Measurements from ENCODE around the gene NR5A2.

Gene NR5A2

GRCh38 chr1:200053091-200053490, 25.6 kb downstream of the NR5A2 start:
- peaks cover 0 to 5% of the 10 kb centered on the region in 2 donors for H3K27me3 ChIP-seq (ENCODE audit: control insufficient read depth in 1 of 2, insufficient read depth in 2 of 2, low read length in 2 of 2)
- H3K4me3 ChIP-seq (ENCODE audit: low read depth in 1 of 2, low read length in 2 of 2): no peak overlapping the region
- H3K9ac ChIP-seq (ENCODE audit: low read depth in 1 of 2, low read length in 2 of 2): no peak overlapping the region
- no peaks in the 10 kb centered on the region for H3K9me3 ChIP-seq (ENCODE audit: control insufficient read depth in 1 of 2, low read length in 2 of 2)
- H3K27ac ChIP-seq (ENCODE audit: low read depth, low read length): no peak overlapping the region
- peaks cover 5 to 7% of the 10 kb centered on the region in 2 donors for H3K4me1 ChIP-seq (ENCODE audit: control insufficient read depth in 1 of 2, insufficient read depth in 2 of 2, low read length in 2 of 2)
- H3K36me3 ChIP-seq (ENCODE audit: control insufficient read depth in 1 of 2, insufficient read depth in 2 of 2, low read length in 2 of 2): peaks cover 6 to 35% of the 10 kb centered on the region in 2 donors

- Histone ChIP-seq H3K9me3 (ENCODE audit: control insufficient read depth in 1 of 2, low read length in 2 of 2) (no peaks in the 10 kb centered on the region), H3K27ac (ENCODE audit: low read depth, low read length) (no peak overlapping the region), H3K36me3 (ENCODE audit: control insufficient read depth in 1 of 2, insufficient read depth in 2 of 2, low read length in 2 of 2) (peaks cover under 1 to 30% of the 10 kb centered on the region in 2 donors), H3K4me3 (ENCODE audit: low read depth in 1 of 2, low read length in 2 of 2) (no peak overlapping the region), H3K4me1 (ENCODE audit: control insufficient read depth in 1 of 2, insufficient read depth in 2 of 2, low read length in 2 of 2) (peaks cover 0 to 1% of the 10 kb centered on the region in 2 donors), H3K27me3 (ENCODE audit: control insufficient read depth in 1 of 2, insufficient read depth in 2 of 2, low read length in 2 of 2) (no peaks in the 10 kb centered on the region), H3K9ac (ENCODE audit: low read depth in 1 of 2, low read length in 2 of 2) (no peak overlapping the region)
Measured at GRCh38 chr1:200053646-200054045, 26.1 kb downstream of the NR5A2 start.

- Histone ChIP-seq H3K9ac (ENCODE audit: low read depth in 1 of 2, low read length in 2 of 2) (no peak overlapping the region), H3K4me3 (ENCODE audit: low read depth in 1 of 2, low read length in 2 of 2) (no peak overlapping the region), H3K9me3 (ENCODE audit: control insufficient read depth in 1 of 2, low read length in 2 of 2) (no peaks in the 10 kb centered on the region), H3K36me3 (ENCODE audit: control insufficient read depth in 1 of 2, insufficient read depth in 2 of 2, low read length in 2 of 2) (peaks cover 9 to 41% of the 10 kb centered on the region in 2 donors), H3K27me3 (ENCODE audit: control insufficient read depth in 1 of 2, insufficient read depth in 2 of 2, low read length in 2 of 2) (no peaks in the 10 kb centered on the region), H3K27ac (ENCODE audit: low read depth, low read length) (no peak overlapping the region), H3K4me1 (ENCODE audit: control insufficient read depth in 1 of 2, insufficient read depth in 2 of 2, low read length in 2 of 2) (no peaks in the 10 kb centered on the region)
Measured at GRCh38 chr1:200058341-200058740, 30.8 kb downstream of the NR5A2 start.

- Histone ChIP-seq H3K9ac (ENCODE audit: low read depth in 1 of 2, low read length in 2 of 2) (no peak overlapping the region), H3K4me1 (ENCODE audit: control insufficient read depth in 1 of 2, insufficient read depth in 2 of 2, low read length in 2 of 2) (no peaks in the 10 kb centered on the region), H3K27me3 (ENCODE audit: control insufficient read depth in 1 of 2, insufficient read depth in 2 of 2, low read length in 2 of 2) (no peaks in the 10 kb centered on the region), H3K9me3 (ENCODE audit: control insufficient read depth in 1 of 2, low read length in 2 of 2) (no peaks in the 10 kb centered on the region), H3K4me3 (ENCODE audit: low read depth in 1 of 2, low read length in 2 of 2) (no peak overlapping the region), H3K27ac (ENCODE audit: low read depth, low read length) (no peak overlapping the region), H3K36me3 (ENCODE audit: control insufficient read depth in 1 of 2, insufficient read depth in 2 of 2, low read length in 2 of 2) (peaks cover 9 to 29% of the 10 kb centered on the region in 2 donors)
Measured at GRCh38 chr1:200062143-200062542, 34.6 kb downstream of the NR5A2 start.

GRCh38 chr1:200072636-200073285, 45.3 kb downstream of the NR5A2 start:
- Histone ChIP-seq H3K4me1 (ENCODE audit: control insufficient read depth in 1 of 2, insufficient read depth in 2 of 2, low read length in 2 of 2) (peaks cover 9 to 14% of the 10 kb centered on the region in 2 donors), H3K9ac (ENCODE audit: low read depth in 1 of 2, low read length in 2 of 2) (no peak overlapping the region), H3K4me3 (ENCODE audit: low read depth in 1 of 2, low read length in 2 of 2) (no peak overlapping the region), H3K27me3 (ENCODE audit: control insufficient read depth in 1 of 2, insufficient read depth in 2 of 2, low read length in 2 of 2) (peaks cover 0 to 4% of the 10 kb centered on the region in 2 donors), H3K27ac (ENCODE audit: low read depth, low read length) (no peak overlapping the region), H3K9me3 (ENCODE audit: control insufficient read depth in 1 of 2, low read length in 2 of 2) (no peaks in the 10 kb centered on the region), H3K36me3 (ENCODE audit: control insufficient read depth in 1 of 2, insufficient read depth in 2 of 2, low read length in 2 of 2) (peaks cover 2 to 8% of the 10 kb centered on the region in 2 donors)

GRCh38 chr1:200073286-200073637, 45.8 kb downstream of the NR5A2 start:
- Histone ChIP-seq H3K36me3 (ENCODE audit: control insufficient read depth in 1 of 2, insufficient read depth in 2 of 2, low read length in 2 of 2) (peaks cover 2 to 8% of the 10 kb centered on the region in 2 donors), H3K4me1 (ENCODE audit: control insufficient read depth in 1 of 2, insufficient read depth in 2 of 2, low read length in 2 of 2) (peaks cover 9 to 12% of the 10 kb centered on the region in 2 donors), H3K9ac (ENCODE audit: low read depth in 1 of 2, low read length in 2 of 2) (no peak overlapping the region), H3K27ac (ENCODE audit: low read depth, low read length) (no peak overlapping the region), H3K27me3 (ENCODE audit: control insufficient read depth in 1 of 2, insufficient read depth in 2 of 2, low read length in 2 of 2) (peaks cover 0 to 4% of the 10 kb centered on the region in 2 donors), H3K9me3 (ENCODE audit: control insufficient read depth in 1 of 2, low read length in 2 of 2) (no peaks in the 10 kb centered on the region), H3K4me3 (ENCODE audit: low read depth in 1 of 2, low read length in 2 of 2) (no peak overlapping the region)

- peaks cover 19 to 26% of the 10 kb centered on the region in 2 donors for H3K4me1 ChIP-seq (ENCODE audit: control insufficient read depth in 1 of 2, insufficient read depth in 2 of 2, low read length in 2 of 2)
- H3K27ac ChIP-seq (ENCODE audit: low read depth, low read length): no peak overlapping the region
- H3K27me3 ChIP-seq (ENCODE audit: control insufficient read depth in 1 of 2, insufficient read depth in 2 of 2, low read length in 2 of 2): peaks cover 0 to 4% of the 10 kb centered on the region in 2 donors
- no peak overlapping the region for H3K4me3 ChIP-seq (ENCODE audit: low read depth in 1 of 2, low read length in 2 of 2)
- H3K9me3 ChIP-seq (ENCODE audit: control insufficient read depth in 1 of 2, low read length in 2 of 2): no peaks in the 10 kb centered on the region
- H3K9ac ChIP-seq (ENCODE audit: low read depth in 1 of 2, low read length in 2 of 2): no peak overlapping the region
- H3K36me3 ChIP-seq (ENCODE audit: control insufficient read depth in 1 of 2, insufficient read depth in 2 of 2, low read length in 2 of 2): peaks cover 2 to 8% of the 10 kb centered on the region in 2 donors
Measured at GRCh38 chr1:200075522-200075921, 48.0 kb downstream of the NR5A2 start.

GRCh38 chr1:200075938-200076546, 48.5 kb downstream of the NR5A2 start:
- no peak overlapping the region for H3K9ac ChIP-seq (ENCODE audit: low read depth in 1 of 2, low read length in 2 of 2)
- peaks cover 19 to 31% of the 10 kb centered on the region in 2 donors for H3K4me1 ChIP-seq (ENCODE audit: control insufficient read depth in 1 of 2, insufficient read depth in 2 of 2, low read length in 2 of 2)
- no peaks in the 10 kb centered on the region for H3K9me3 ChIP-seq (ENCODE audit: control insufficient read depth in 1 of 2, low read length in 2 of 2)
- H3K4me3 ChIP-seq (ENCODE audit: low read depth in 1 of 2, low read length in 2 of 2): no peak overlapping the region
- peaks cover 0 to 2% of the 10 kb centered on the region in 2 donors for H3K27me3 ChIP-seq (ENCODE audit: control insufficient read depth in 1 of 2, insufficient read depth in 2 of 2, low read length in 2 of 2)
- no peak overlapping the region for H3K27ac ChIP-seq (ENCODE audit: low read depth, low read length)
- H3K36me3 ChIP-seq (ENCODE audit: control insufficient read depth in 1 of 2, insufficient read depth in 2 of 2, low read length in 2 of 2): peaks cover 2 to 8% of the 10 kb centered on the region in 2 donors

GRCh38 chr1:200079232-200079940, 51.9 kb downstream of the NR5A2 start:
- no peak overlapping the region for H3K27ac ChIP-seq (ENCODE audit: low read depth, low read length)
- H3K4me3 ChIP-seq (ENCODE audit: low read depth in 1 of 2, low read length in 2 of 2): no peak overlapping the region
- no peaks in the 10 kb centered on the region for H3K27me3 ChIP-seq (ENCODE audit: control insufficient read depth in 1 of 2, insufficient read depth in 2 of 2, low read length in 2 of 2)

More at GRCh38 chr1:200079232-200079940, 51.9 kb downstream of the NR5A2 start:
- H3K4me1 ChIP-seq (ENCODE audit: control insufficient read depth in 1 of 2, insufficient read depth in 2 of 2, low read length in 2 of 2): peaks cover 14 to 27% of the 10 kb centered on the region in 2 donors
- no peak overlapping the region for H3K9ac ChIP-seq (ENCODE audit: low read depth in 1 of 2, low read length in 2 of 2)
- no peaks in the 10 kb centered on the region for H3K9me3 ChIP-seq (ENCODE audit: control insufficient read depth in 1 of 2, low read length in 2 of 2)
- H3K36me3 ChIP-seq (ENCODE audit: control insufficient read depth in 1 of 2, insufficient read depth in 2 of 2, low read length in 2 of 2): peaks cover 0 to 6% of the 10 kb centered on the region in 2 donors

Measured in duodenal mucosa (tissue), 2 donors.